B cell (primary cell): ENCODE data around the gene TMPRSS15. TPM values are rescaled to one million over a fixed set of nuclear protein-coding genes. Genes with fewer than 3 reads are reported as not detected.

Source experiments
- ATAC-seq: fragments of 200-7000 bp; cut with Tn5 transposase; one replicate; pipeline ENCODE4 v1.10.0; 2021; ENCODE audit warnings: low read depth, mild to moderate bottlenecking, moderate number of reproducible peaks, moderate library complexity
- CTCF ChIA-PET: fragments of 350-600 bp; sonication (Branson Sonifier 250); formaldehyde crosslinking; loops from one replicate; lab custom pipeline; 2021; ENCODE audit warnings: antibody characterized with exemption, inconsistent platforms; lab: Charles Lee
- POLR2A ChIA-PET: fragments of 350-600 bp; sonication (Branson Sonifier 250); formaldehyde crosslinking; loops from one replicate; lab custom pipeline; 2021; ENCODE audit warnings: antibody characterized with exemption; lab: Charles Lee
- DNase-seq: peaks from one replicate; pipeline ENCODE4 v3.0.0; 2013
- H2AFZ ChIP-seq: 2 replicates; pipeline ENCODE4 v1.6.1; 2012; ENCODE audit warnings: mild to moderate bottlenecking, low read depth, low read length; ENCODE audit not compliant: insufficient read depth, poor library complexity, severe bottlenecking
- H3K27ac ChIP-seq, 2 donors: 1 replicate in 1 of 2; 2 replicates in 1 of 2; pipeline ENCODE4 v1.5.1; 2012 to 2013; ENCODE audit warnings: low read length in 2 of 2, mild to moderate bottlenecking in 2 of 2, moderate library complexity in 1 of 2
- H3K27me3 ChIP-seq, 4 experiments: fragments of 200-600 bp in 1 of 4; sonication (generic) in 1 of 4; replicated peaks in 1 of 4; 1 replicate in 2 of 4; 2 replicates in 2 of 4; pipeline versions ENCODE4 v1.6.1 to v1.7.0; 2013 to 2016; ENCODE audit warnings: low read length in 3 of 4, mild to moderate bottlenecking in 2 of 4, mixed read lengths in 1 of 4, moderate library complexity in 1 of 4; ENCODE audit not compliant: insufficient read depth in 4 of 4, control insufficient read depth in 3 of 4; ENCODE audit errors: control extremely low read depth in 1 of 4
- H3K36me3 ChIP-seq, 2 experiments: replicated peaks in 1 of 2; 1 replicate in 1 of 2; 2 replicates in 1 of 2; pipeline versions ENCODE4 v1.6.1 to v1.7.1; 2013; ENCODE audit warnings: low read length in 1 of 2; ENCODE audit not compliant: insufficient read depth in 2 of 2, control insufficient read depth in 1 of 2; ENCODE audit errors: control extremely low read depth in 1 of 2, extremely low read depth in 1 of 2
- H3K4me1 ChIP-seq, 2 donors: fragments of 200-600 bp in 1 of 2; sonication (generic) in 1 of 2; 1 replicate in 1 of 2; 2 replicates in 1 of 2; pipeline versions ENCODE4 v1.5.1 to v1.6.1; 2013 to 2017; ENCODE audit warnings: low read length in 2 of 2; ENCODE audit not compliant: control insufficient read depth in 2 of 2, insufficient read depth in 2 of 2
- H3K4me2 ChIP-seq: replicated peaks from 2 replicates; pipeline ENCODE3; 2012; ENCODE audit warnings: mild to moderate bottlenecking, low read depth, low read length; ENCODE audit not compliant: poor library complexity, severe bottlenecking
- H3K4me3 ChIP-seq, 5 experiments: fragments of 200-600 bp in 1 of 5; sonication (generic) in 1 of 5; 1 replicate in 3 of 5; 2 replicates in 2 of 5; pipeline versions ENCODE4 v1.5.1 to v1.7.0; 2011 to 2016; ENCODE audit warnings: low read length in 4 of 5, mild to moderate bottlenecking in 4 of 5, low read depth in 2 of 5, control low read depth in 1 of 5, moderate library complexity in 1 of 5; ENCODE audit not compliant: insufficient read depth in 1 of 5; ENCODE audit errors: control extremely low read depth in 1 of 5, extremely low read depth in 1 of 5
- H3K79me2 ChIP-seq: fragments of 200-600 bp; sonication (generic); one replicate; pipeline ENCODE4 v1.6.0; 2016; ENCODE audit warnings: low read length; ENCODE audit not compliant: control insufficient read depth, insufficient read depth
- H3K9ac ChIP-seq: fragments of 200-600 bp; sonication (generic); 2 replicates; pipeline ENCODE4 v1.6.1; 2017; ENCODE audit warnings: mild to moderate bottlenecking, low read length, moderate library complexity
- H3K9me3 ChIP-seq, 3 donors: one replicate each; pipeline versions ENCODE4 v1.6.1 to v1.7.1; 2013; ENCODE audit warnings: low read length in 2 of 3; ENCODE audit not compliant: control insufficient read depth in 2 of 3, insufficient read depth in 1 of 3; ENCODE audit errors: control extremely low read depth in 1 of 3
- H4K20me1 ChIP-seq: 2 replicates; pipeline ENCODE4 v1.6.0; 2012; ENCODE audit warnings: mild to moderate bottlenecking, low read length; ENCODE audit not compliant: insufficient read depth, control insufficient read depth, poor library complexity, severe bottlenecking
- H3K27ac Mint-ChIP-seq: one replicate; pipeline ENCODE4 v1.8.0; 2021; ENCODE audit warnings: mixed read lengths
- H3K27me3 Mint-ChIP-seq: one replicate; pipeline ENCODE4 v1.8.0; 2021; ENCODE audit warnings: mixed read lengths
- H3K4me1 Mint-ChIP-seq: one replicate; pipeline ENCODE4 v1.8.0; 2021; ENCODE audit warnings: mixed read lengths
- H3K4me3 Mint-ChIP-seq: one replicate; pipeline ENCODE4 v1.8.0; 2021; ENCODE audit warnings: mixed read lengths
- H3K9me3 Mint-ChIP-seq: one replicate; pipeline ENCODE4 v1.8.0; 2022; ENCODE audit warnings: mixed read lengths; ENCODE audit not compliant: insufficient read depth
- CTCF ChIP-seq: fragments of 200-600 bp; IDR thresholded peaks from one replicate; pipeline ENCODE4 v1.8.0; 2022; ENCODE audit warnings: antibody characterized with exemption, mild to moderate bottlenecking
- EZH2 ChIP-seq: IDR thresholded peaks from 2 replicates; pipeline ENCODE4 v1.6.1; 2012; ENCODE audit warnings: borderline replicate concordance, low read depth, mild to moderate bottlenecking, moderate library complexity, low read length; ENCODE audit not compliant: insufficient read depth, poor library complexity, severe bottlenecking
- WGBS: methylation state at CpG from one replicate; pipeline ENCODE4 v1.1.5; 2013; ENCODE audit warnings: missing lambda C conversion rate; ENCODE audit not compliant: insufficient coverage; 5-methylcytosine and 5-hydroxymethylcytosine counted together
- intact Hi-C: fragments of 100-400 bp; cut with micrococcal nuclease; formaldehyde crosslinking; loops from one replicate; pipeline ENCODE4 v1.10.0; 2022
- polyA plus RNA-seq: library from polyadenylated mRNA; depleted of rRNA; stranded (reverse); fragments of >200 nt; gene quantifications from 2 replicates; pipeline ENCODE4 v1.2.3, GENCODE V29; 2012
- total RNA-seq, 2 donors: library from RNA; stranded (reverse); fragments of 120-200 nt in 1 of 2; gene quantifications; 1 replicate in 1 of 2; 2 replicates in 1 of 2; pipeline versions ENCODE4 v1.2.3 to v1.2.4, GENCODE V29; 2013 to 2022

TMPRSS15 gene
- total and polyA plus RNA-seq, 2 donors (not counting 1 experiment from before 2014, with no cell fraction given), result 0.04 TPM; not detected in 1

GRCh38 chr21:18269856-18270255 lies 133.7 kb downstream of the TMPRSS15 start:
- POLR2A ChIA-PET, result no interaction called here

DNA sequence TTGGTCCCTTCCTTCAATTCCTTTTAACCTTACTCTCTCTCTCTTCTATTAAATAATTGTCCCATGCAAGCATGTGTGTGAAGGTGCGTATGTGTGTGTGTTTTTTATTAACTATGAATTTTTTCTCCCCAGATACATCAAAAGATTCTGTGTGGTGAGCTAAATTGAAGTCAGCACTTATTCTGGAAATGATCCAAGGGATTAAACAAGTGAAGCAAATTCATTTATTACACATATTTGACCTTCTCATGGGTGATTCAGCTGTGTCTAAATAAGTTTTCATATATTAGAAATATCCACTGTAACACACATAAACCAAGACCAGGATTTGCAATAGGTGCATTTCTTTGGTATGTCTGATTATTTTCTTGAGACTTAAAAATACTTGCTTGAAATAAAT lies 134.7 kb downstream of the TMPRSS15 start:
- no peaks in the 10 kb centered on the region for H3K27me3 Mint-ChIP-seq
- no peaks in the 10 kb centered on the region for H3K79me2 ChIP-seq
- H3K4me1 ChIP-seq, result no peaks in the 10 kb centered on the region
- no peak overlapping the region for H3K4me2 ChIP-seq
- WGBS, result no CpG with 5 or more reads among the region's 1 CpG
- no peak for TF ChIP-seq EZH2
- no peak for TF ChIP-seq CTCF
- no peaks in the 10 kb centered on the region for H3K36me3 ChIP-seq
- intact Hi-C loops, result no loop called here
- no peak overlapping the region for H3K9ac ChIP-seq
- no peak overlapping the region for H3K4me3 ChIP-seq
- H3K4me1 Mint-ChIP-seq, result no peaks in the 10 kb centered on the region
- H3K9me3 ChIP-seq, result no peaks in the 10 kb centered on the region
- H2AFZ ChIP-seq, result no peak overlapping the region
- no peak overlapping the region for H3K27ac ChIP-seq
- no peaks in the 10 kb centered on the region for H3K9me3 Mint-ChIP-seq
- DNase-seq (no peak), ATAC-seq (no peak)
- no peaks in the 10 kb centered on the region for H3K27me3 ChIP-seq
- H3K4me3 Mint-ChIP-seq, result no peak overlapping the region
- CTCF ChIA-PET, result no interaction called here
- POLR2A ChIA-PET, result no interaction called here
- no peaks in the 10 kb centered on the region for H4K20me1 ChIP-seq
- no peak overlapping the region for H3K27ac Mint-ChIP-seq

More at GRCh38 chr21:18269856-18270255, 133.7 kb downstream of the TMPRSS15 start:
- no peaks in the 10 kb centered on the region for H3K79me2 ChIP-seq
- Mint-ChIP-seq H3K4me3 (no peak overlapping the region), H3K4me1 (no peaks in the 10 kb centered on the region), H3K9me3 (no peaks in the 10 kb centered on the region), H3K27ac (no peak overlapping the region), H3K27me3 (no peaks in the 10 kb centered on the region)
- ATAC-seq (no peak), DNase-seq (no peak)
- 90% methylated on average over 2 of the region's 7 CpGs for WGBS
- no peaks in the 10 kb centered on the region for H4K20me1 ChIP-seq
- H3K4me1 ChIP-seq, result no peaks in the 10 kb centered on the region
- intact Hi-C loops, result no loop called here
- no peaks in the 10 kb centered on the region for H3K36me3 ChIP-seq
- TF ChIP-seq EZH2, result no peak
- TF ChIP-seq CTCF, result no peak
- H2AFZ ChIP-seq, result no peak overlapping the region
- no peak overlapping the region for H3K27ac ChIP-seq
- H3K9ac ChIP-seq, result no peak overlapping the region
- CTCF ChIA-PET, result no interaction called here
- H3K4me2 ChIP-seq, result no peak overlapping the region
- no peak overlapping the region for H3K4me3 ChIP-seq
- H3K9me3 ChIP-seq, result no peaks in the 10 kb centered on the region
- H3K27me3 ChIP-seq, result no peaks in the 10 kb centered on the region
